Body of pancreas (tissue), 4 donors: ENCODE data around the gene CPT1A. TPM values are rescaled to one million over a fixed set of nuclear protein-coding genes. Genes with fewer than 3 reads are reported as not detected.

Source experiments
- ATAC-seq: fragments of 150-250 bp; one replicate; pipeline ENCODE4 v1.9.1; 2016
- DNase-seq, 4 donors: peaks; one replicate each; pipeline ENCODE4 v3.0.0-alpha.2; 2019
- H3K27ac ChIP-seq, 4 donors: fragments of 200-600 bp; sonication (generic); 1 replicate in 3 of 4; 2 replicates in 1 of 4; pipeline versions ENCODE4 v1.5.1 to v1.6.1; 2016 to 2019; ENCODE audit warnings: mild to moderate bottlenecking in 1 of 4, mixed read lengths in 1 of 4, moderate library complexity in 1 of 4
- H3K27me3 ChIP-seq, 2 donors: fragments of 200-600 bp; sonication (generic); one replicate each; pipeline ENCODE4 v1.6.0; 2016; ENCODE audit warnings: mild to moderate bottlenecking in 1 of 2
- H3K36me3 ChIP-seq, 2 donors: fragments of 200-600 bp; sonication (generic); replicated peaks in 1 of 2; 2 replicates each; pipeline ENCODE4 v1.5.1; 2016; ENCODE audit warnings: low read depth in 2 of 2; ENCODE audit not compliant: insufficient read depth in 1 of 2
- H3K4me1 ChIP-seq: fragments of 200-600 bp; sonication (generic); one replicate; pipeline ENCODE4 v1.6.0; 2016
- H3K4me3 ChIP-seq, 2 donors: fragments of 200-600 bp; sonication (generic); 1 replicate in 1 of 2; 2 replicates in 1 of 2; pipeline ENCODE4 v1.5.1; 2016 to 2019
- H3K9me3 ChIP-seq, 3 donors: fragments of 200-600 bp; sonication (generic); 1 replicate in 2 of 3; 2 replicates in 1 of 3; pipeline ENCODE4 v1.5.1; 2016
- CTCF ChIP-seq, 7 experiments: fragments of 450-650 bp in 4 of 7; fragments of 200-600 bp in 3 of 7; sonication (generic) in 3 of 7; IDR thresholded peaks; one replicate each; pipeline ENCODE4 v1.5.1; 2016 to 2019; ENCODE audit warnings: antibody characterized with exemption in 7 of 7
- POLR2A ChIP-seq, 3 donors: fragments of 450-650 bp; IDR thresholded peaks; one replicate each; pipeline ENCODE4 v1.6.1; 2016; ENCODE audit warnings: antibody characterized with exemption in 3 of 3, mild to moderate bottlenecking in 2 of 3
- WGBS, 2 donors: methylation state at CpG; one replicate each; pipeline ENCODE4 v1.1.5; 2017; 5-methylcytosine and 5-hydroxymethylcytosine counted together
- intact Hi-C: fragments of 100-400 bp; cut with DNase I; formaldehyde crosslinking; loops from one replicate; pipeline ENCODE4 v1.15.1; 2023
- total RNA-seq, 2 donors: library from RNA; depleted of rRNA; stranded (reverse); fragments of >200 nt; gene quantifications; one replicate each; pipeline ENCODE4 v1.1.0, GENCODE V29; 2016

CPT1A gene
- total RNA-seq, 2 donors from 2014 or later, result 35.6 to 40.7 TPM

- H3K27me3 ChIP-seq, result no peaks in the 10 kb centered on the region
- H3K9me3 ChIP-seq, result no peaks in the 10 kb centered on the region
- no peaks in the 10 kb centered on the region for H3K36me3 ChIP-seq
- H3K4me3 ChIP-seq, result no peak overlapping the region
- TF ChIP-seq POLR2A (IDR thresholded peaks at IDR 0.05), result no peak
- no peak for TF ChIP-seq CTCF (IDR thresholded peaks at IDR 0.05)
- intact Hi-C loops, result no loop called here
- no peak overlapping the region for H3K27ac ChIP-seq
- DNase-seq, result no peak
- no peak for ATAC-seq
- no peaks in the 10 kb centered on the region for H3K4me1 ChIP-seq
- WGBS, 2 donors, result 74% methylated on average over 19 to 23 of the region's 23 CpGs
Measured at GRCh38 chr11:68714060-68714856, 127.5 kb downstream of the CPT1A start.

GRCh38 chr11:68711114-68711513 is 130.6 kb downstream of the CPT1A start:
- TF ChIP-seq CTCF (IDR thresholded peaks at IDR 0.05) (no peak), POLR2A (IDR thresholded peaks at IDR 0.05) (no peak)
- Histone ChIP-seq H3K27me3 (no peaks in the 10 kb centered on the region), H3K4me3 (no peak overlapping the region), H3K36me3 (no peaks in the 10 kb centered on the region), H3K9me3 (no peaks in the 10 kb centered on the region), H3K27ac (no peak overlapping the region), H3K4me1 (no peaks in the 10 kb centered on the region)
- 80 to 89% methylated on average over 8 of the region's 8 CpGs for WGBS, 2 donors
- no peak for DNase-seq
- intact Hi-C loops, result no loop called here
- ATAC-seq, result no peak

- Histone ChIP-seq H3K27me3 (no peaks in the 10 kb centered on the region), H3K36me3 (no peaks in the 10 kb centered on the region), H3K9me3 (no peaks in the 10 kb centered on the region), H3K4me1 (no peaks in the 10 kb centered on the region), H3K27ac (no peak overlapping the region), H3K4me3 (no peak overlapping the region)
- no peak for TF ChIP-seq POLR2A (IDR thresholded peaks at IDR 0.05)
- TF ChIP-seq CTCF (IDR thresholded peaks at IDR 0.05), result no peak
- intact Hi-C loops, result no loop called here
- DNase-seq, result no peak
- WGBS, 2 donors, result 77 to 80% methylated on average over 11 of the region's 11 CpGs
- no peak for ATAC-seq
Measured at GRCh38 chr11:68710409-68710808, 131.3 kb downstream of the CPT1A start.

DNA sequence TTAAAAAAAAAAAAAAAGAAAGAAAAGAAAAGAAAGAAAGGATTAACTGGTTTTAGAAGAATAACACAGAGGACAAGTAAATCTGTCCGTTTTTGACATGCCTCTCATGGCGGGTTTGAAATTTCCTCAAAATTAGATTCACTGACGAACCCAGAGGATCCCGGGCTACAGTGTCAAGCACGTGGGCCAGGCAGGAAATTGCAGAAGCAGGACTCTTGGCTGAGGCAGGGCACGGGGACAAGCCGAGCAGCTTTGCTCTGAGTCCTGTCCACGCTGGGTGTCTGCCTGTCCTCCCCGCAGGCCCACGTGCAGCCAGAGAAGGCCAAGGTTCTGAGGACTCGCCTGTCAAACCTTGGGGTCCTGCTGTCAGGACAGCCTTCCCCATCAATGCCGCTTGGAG is 132.7 kb downstream of the CPT1A start:
- H3K27ac ChIP-seq, result no peak overlapping the region
- H3K27me3 ChIP-seq, result no peaks in the 10 kb centered on the region
- no peak for TF ChIP-seq CTCF (IDR thresholded peaks at IDR 0.05)
- TF ChIP-seq POLR2A (IDR thresholded peaks at IDR 0.05), result no peak
- 81 to 87% methylated on average over 12 of the region's 12 CpGs for WGBS, 2 donors
- no peaks in the 10 kb centered on the region for H3K9me3 ChIP-seq
- no peaks in the 10 kb centered on the region for H3K36me3 ChIP-seq
- no peak overlapping the region for H3K4me3 ChIP-seq
- intact Hi-C loops, result no loop called here
- H3K4me1 ChIP-seq, result no peaks in the 10 kb centered on the region
- no peak for ATAC-seq
- DNase-seq, result no peak

DNA sequence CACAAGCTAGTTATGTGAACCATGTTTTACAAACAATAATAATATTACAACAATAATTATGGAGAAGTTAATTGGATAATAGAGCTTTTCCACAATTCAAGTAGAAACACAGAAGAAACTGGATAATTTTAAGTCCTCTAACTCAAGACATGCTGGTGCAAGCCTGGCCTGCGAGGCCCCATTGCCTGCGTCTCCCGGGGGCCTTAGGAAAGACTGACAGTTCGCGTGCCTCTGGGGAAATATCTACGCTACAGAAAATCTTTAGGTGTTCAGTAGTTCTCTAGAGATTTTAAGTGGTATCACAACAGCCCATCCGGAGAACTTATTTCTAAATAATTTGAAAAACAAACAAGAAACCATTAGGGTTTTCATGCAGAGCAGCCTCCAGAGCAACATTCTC is 134.2 kb downstream of the CPT1A start:
- Histone ChIP-seq H3K27me3 (no peaks in the 10 kb centered on the region), H3K27ac (no peak overlapping the region), H3K4me1 (no peaks in the 10 kb centered on the region), H3K9me3 (no peaks in the 10 kb centered on the region), H3K36me3 (no peaks in the 10 kb centered on the region), H3K4me3 (no peak overlapping the region)
- 73 to 80% methylated on average over 7 of the region's 7 CpGs for WGBS, 2 donors
- TF ChIP-seq POLR2A (IDR thresholded peaks at IDR 0.05) (no peak), CTCF (IDR thresholded peaks at IDR 0.05) (no peak)
- DNase-seq, result no peak
- ATAC-seq, result no peak
- intact Hi-C loops, result no loop called here
